Measurements from ENCODE around the gene PIGO.

Gene PIGO

GRCh38 chr9:35112257-35113020 is 16.0 kb upstream of the PIGO start:
- H3K4me3 ChIP-seq (ENCODE audit: low read depth, low read length), result peak overlapping the region; percentile 28
- TF ChIP-seq, protein P1, sequence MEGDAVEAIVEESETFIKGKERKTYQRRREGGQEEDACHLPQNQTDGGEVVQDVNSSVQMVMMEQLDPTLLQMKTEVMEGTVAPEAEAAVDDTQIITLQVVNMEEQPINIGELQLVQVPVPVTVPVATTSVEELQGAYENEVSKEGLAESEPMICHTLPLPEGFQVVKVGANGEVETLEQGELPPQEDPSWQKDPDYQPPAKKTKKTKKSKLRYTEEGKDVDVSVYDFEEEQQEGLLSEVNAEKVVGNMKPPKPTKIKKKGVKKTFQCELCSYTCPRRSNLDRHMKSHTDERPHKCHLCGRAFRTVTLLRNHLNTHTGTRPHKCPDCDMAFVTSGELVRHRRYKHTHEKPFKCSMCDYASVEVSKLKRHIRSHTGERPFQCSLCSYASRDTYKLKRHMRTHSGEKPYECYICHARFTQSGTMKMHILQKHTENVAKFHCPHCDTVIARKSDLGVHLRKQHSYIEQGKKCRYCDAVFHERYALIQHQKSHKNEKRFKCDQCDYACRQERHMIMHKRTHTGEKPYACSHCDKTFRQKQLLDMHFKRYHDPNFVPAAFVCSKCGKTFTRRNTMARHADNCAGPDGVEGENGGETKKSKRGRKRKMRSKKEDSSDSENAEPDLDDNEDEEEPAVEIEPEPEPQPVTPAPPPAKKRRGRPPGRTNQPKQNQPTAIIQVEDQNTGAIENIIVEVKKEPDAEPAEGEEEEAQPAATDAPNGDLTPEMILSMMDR (IDR thresholded peaks at IDR 0.05; ENCODE audit: low read depth, low read length, missing control alignments), result no peak
- no peak for DNase-seq (ENCODE audit: low read depth)

DNA sequence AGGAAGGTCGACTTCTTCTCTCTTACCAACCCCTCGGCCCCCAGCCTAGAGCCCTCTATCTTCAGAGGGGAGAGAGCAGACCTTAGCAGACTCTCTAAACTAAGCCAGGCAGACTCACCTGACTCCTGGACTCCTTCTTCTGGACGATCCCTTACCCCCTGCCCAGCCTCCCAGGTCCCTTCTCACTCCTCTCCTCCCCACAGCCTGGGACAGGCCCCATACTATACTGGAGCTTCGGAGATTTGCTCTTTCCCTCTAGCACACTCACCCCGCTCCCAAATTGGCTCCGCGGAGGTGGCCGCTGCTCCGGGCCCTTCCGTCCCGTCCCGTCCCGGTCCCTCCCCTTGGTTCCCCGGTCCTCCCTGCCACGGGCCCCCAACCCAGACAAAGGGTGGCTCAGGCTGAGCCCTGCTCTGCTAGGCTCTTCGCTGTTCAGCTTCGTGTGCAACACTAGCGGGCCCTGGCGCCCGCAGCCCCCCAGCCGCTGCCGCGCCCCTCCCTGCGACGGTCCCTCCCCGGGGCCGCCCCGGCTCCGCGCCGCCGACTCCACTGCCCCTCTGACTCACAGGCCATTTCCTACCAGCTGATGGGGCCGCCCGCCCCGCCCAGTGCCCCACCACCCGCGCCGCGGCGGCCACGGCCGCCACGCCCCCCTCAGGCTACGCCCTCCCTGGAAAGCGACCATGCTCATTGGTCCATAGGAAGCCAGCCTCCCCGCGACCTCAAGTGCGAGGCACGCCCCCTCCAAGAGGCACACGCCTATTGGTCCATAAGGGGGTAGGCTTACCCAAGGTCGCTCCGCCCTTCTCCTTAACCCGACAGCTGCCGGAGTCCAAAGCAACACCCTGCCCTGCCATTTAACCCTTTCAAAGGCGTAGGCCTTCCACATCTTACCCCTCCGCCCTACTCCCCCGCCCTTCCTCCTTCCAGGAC is 14.9 kb upstream of the PIGO start:
- TF ChIP-seq, protein P1 (IDR thresholded peaks at IDR 0.05; ENCODE audit: low read depth, low read length, missing control alignments), result no peak
- in situ Hi-C loops (cut with HindIII; ENCODE audit: low sequenced_read_pairs), result no loop called here
- DNase-seq (ENCODE audit: low read depth), result peak; percentile 97
- H3K4me3 ChIP-seq (ENCODE audit: low read depth, low read length), result peak overlapping the region; percentile 84

More at GRCh38 chr9:35112257-35113020, 16.0 kb upstream of the PIGO start:
- in situ Hi-C loops (cut with HindIII; ENCODE audit: low sequenced_read_pairs), result no loop called here

- in situ Hi-C loops (cut with HindIII; ENCODE audit: low sequenced_read_pairs), result no loop called here
- TF ChIP-seq, protein P1 (IDR thresholded peaks at IDR 0.05; ENCODE audit: low read depth, low read length, missing control alignments), result no peak
- H3K4me3 ChIP-seq (ENCODE audit: low read depth, low read length), result peak overlapping the region; percentile 84
- DNase-seq (ENCODE audit: low read depth), result no peak
Measured at GRCh38 chr9:35110327-35110761, 14.0 kb upstream of the PIGO start.

- TF ChIP-seq, protein P1 (IDR thresholded peaks at IDR 0.05; ENCODE audit: low read depth, low read length, missing control alignments), result no peak
Measured at GRCh38 chr9:35108946-35109575, 12.7 kb upstream of the PIGO start.

GRCh38 chr9:35108461-35108860 is 12.1 kb upstream of the PIGO start:
- DNase-seq (ENCODE audit: low read depth), result no peak
- in situ Hi-C loops (cut with HindIII; ENCODE audit: low sequenced_read_pairs), result no loop called here
- TF ChIP-seq, protein P1 (IDR thresholded peaks at IDR 0.05; ENCODE audit: low read depth, low read length, missing control alignments), result no peak
- H3K4me3 ChIP-seq (ENCODE audit: low read depth, low read length), result no peak overlapping the region

More at GRCh38 chr9:35108946-35109575, 12.7 kb upstream of the PIGO start:
- in situ Hi-C loops (cut with HindIII; ENCODE audit: low sequenced_read_pairs), result no loop called here
- DNase-seq (ENCODE audit: low read depth), result no peak
- H3K4me3 ChIP-seq (ENCODE audit: low read depth, low read length), result no peak overlapping the region

Data from astrocyte of the cerebellum (primary cell).